NCI-H446 treated with DMSO at 0.1 percent for 48 hours (cell line): Measurements from ENCODE around the gene UGT1A3.
"Not testable (repeated sequence)": the region's sequence is repeated elsewhere in the genome, so short reads cannot be mapped to it uniquely, and the experiment has no call there.

Experiments used
- DNase-seq: peaks from one replicate; lab custom pipeline; 2025; lab: John Stamatoyannopoulos, UW

UGT1A3 gene

GRCh38 chr2:233728723-233729301 lies at the start of gene UGT1A3:
Gene UGT1A3 (plus strand): TSS chr2:233729042. CDS start chr2:233729127, 85 bp downstream.
- DNase-seq = no peak

DNA sequence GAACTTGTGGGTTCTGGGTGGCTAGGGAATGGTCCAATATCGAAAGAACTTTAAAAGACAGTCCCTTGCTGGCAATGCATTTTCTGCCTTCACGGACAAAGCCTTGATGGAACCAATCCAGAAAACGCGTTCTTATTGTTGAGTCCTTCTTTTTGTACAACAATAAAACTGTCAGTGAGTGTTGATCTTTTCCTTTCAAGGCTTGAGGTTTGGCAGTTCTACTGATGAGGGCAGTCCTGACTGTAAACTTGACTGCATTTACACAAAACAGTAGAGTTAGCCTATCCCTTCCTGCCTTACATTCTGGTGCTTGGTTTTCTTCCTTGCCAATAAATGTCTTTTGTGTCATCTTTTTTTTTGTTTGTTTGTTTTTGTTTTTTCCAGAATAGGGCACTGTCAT lies 49.6 kb upstream of the UGT1A3 start:
- DNase-seq = no peak

DNA sequence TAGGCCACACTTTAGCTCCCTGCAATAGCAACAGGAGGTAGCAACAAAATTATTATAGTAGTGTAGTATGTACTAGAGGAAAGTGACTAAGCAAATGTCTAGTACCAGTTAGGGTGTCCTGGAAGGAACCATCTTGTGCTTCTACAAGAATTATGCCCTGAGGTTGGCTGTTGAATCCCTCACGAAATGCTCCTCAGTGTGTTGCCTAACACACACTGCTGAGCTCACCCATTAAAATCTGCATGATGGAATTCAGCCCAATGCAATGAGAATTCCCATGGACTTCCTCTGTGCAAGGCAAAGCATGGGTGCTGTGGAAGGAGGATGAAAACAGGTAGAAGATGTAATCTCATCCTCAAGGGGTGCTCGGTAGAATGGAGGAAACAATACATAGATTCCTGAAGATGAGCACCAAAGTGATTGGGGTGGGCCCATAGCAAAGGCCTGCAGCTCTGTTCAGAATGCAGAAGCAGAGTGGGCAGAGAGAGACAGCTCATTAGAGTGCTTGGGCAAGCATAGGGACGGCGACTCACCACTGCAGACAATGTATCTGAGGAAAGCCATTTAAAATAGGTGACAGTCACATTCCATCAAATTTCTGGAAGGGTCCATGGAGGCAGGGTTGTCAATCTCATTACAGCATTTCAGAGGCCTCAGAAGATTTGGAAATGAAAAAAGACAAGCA lies 48.3 kb upstream of the UGT1A3 start:
- no peak for DNase-seq

GRCh38 chr2:233681521-233682099 lies 47.2 kb upstream of the UGT1A3 start, which contains the start of gene UGT1A7:
Gene UGT1A7 (plus strand): TSS chr2:233681901. CDS start chr2:233681938, 37 bp downstream.
- no peak for DNase-seq

GRCh38 chr2:233684640-233685039 lies 44.2 kb upstream of the UGT1A3 start:
- DNase-seq = no peak

DNA sequence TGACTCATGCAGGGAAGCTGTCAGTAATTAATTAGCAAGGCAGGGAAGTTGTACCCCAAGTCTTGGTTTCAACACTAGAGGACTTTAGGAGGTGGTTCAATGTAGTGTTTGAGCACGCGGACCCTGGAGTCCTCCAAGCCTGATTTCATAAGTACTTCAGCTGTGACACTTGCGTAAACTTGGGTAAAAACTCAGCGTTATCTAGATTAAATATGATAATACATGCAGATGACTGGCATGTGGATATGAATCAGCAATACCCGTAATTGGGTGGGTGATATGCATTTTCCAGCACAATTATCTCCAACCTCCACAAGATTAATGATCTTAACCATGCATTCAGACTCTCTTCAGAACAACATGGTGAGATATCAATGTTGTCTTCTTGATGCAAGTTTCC lies 41.9 kb upstream of the UGT1A3 start:
- DNase-seq = no peak

GRCh38 chr2:233688341-233688740 lies 40.5 kb upstream of the UGT1A3 start:
- DNase-seq = no peak

GRCh38 chr2:233689031-233689430 lies 39.8 kb upstream of the UGT1A3 start:
- no peak for DNase-seq

GRCh38 chr2:233689501-233689900 lies 39.3 kb upstream of the UGT1A3 start:
- DNase-seq = no peak

DNA sequence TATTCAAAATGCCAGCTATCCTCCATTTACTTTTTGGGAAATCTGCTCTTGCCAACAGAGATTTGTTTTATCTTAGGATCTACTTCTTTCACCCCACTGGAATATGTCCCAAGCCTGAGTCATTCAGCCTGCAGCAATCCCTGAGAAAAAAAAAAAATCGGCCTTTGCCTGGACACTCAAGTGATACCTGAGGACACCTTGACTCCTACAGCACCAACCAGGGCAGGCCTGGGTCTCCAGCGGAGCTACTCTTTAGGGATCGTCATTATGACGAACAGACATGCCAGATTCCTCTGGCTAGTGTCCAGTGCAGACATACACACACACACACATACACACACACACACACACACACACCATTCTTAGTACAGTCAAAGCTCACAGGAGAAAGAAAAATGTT lies 38.4 kb upstream of the UGT1A3 start:
- no peak for DNase-seq

- DNase-seq = no peak
Measured at GRCh38 chr2:233691443-233692433, 37.1 kb upstream of the UGT1A3 start.

GRCh38 chr2:233692648-233693047 lies 36.2 kb upstream of the UGT1A3 start, which contains the start of gene UGT1A6:
Gene UGT1A6 (plus strand): TSS chr2:233692890. CDS start chr2:233693005, 115 bp downstream.
- DNase-seq = no peak

DNA sequence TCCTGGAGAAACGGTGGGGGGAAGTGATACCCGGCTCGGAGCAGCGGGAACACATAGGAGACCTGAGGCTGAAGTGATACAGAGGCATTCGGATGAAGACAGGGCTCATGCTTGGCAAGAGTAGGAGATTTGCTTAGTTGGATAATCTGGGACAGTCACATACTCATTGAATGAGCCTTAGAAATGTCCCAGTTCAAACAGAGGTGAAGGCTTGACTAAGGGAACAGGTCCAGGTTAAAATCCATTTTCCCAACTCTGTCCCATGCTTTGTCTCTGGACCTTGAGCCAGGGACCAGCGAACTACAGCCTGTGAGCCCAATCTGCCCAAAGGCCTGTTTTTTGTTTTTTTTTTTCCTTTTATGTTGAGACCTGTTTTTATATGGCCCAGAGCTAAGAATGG lies 34.9 kb upstream of the UGT1A3 start:
- no peak for DNase-seq

DNA sequence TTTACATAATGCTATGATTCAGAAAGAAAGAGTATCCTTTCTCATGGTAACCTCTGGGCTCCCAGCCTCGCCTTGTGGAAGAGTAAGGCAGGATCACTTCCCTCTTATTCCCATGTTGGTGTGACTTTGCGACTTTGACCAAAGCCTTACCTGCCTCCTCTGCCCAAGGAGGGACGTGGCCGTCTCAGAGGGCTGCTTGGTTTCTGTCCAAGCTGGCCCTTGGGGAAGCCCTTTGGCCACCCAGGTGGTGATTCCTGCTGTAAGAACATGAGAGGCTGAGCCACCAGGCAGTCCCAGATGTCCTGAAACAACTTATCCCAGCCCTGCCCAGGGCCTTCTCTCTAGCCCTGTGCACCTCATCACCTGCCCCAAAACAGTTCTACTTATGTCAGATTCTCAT lies 30.1 kb upstream of the UGT1A3 start:
- DNase-seq = no peak

DNA sequence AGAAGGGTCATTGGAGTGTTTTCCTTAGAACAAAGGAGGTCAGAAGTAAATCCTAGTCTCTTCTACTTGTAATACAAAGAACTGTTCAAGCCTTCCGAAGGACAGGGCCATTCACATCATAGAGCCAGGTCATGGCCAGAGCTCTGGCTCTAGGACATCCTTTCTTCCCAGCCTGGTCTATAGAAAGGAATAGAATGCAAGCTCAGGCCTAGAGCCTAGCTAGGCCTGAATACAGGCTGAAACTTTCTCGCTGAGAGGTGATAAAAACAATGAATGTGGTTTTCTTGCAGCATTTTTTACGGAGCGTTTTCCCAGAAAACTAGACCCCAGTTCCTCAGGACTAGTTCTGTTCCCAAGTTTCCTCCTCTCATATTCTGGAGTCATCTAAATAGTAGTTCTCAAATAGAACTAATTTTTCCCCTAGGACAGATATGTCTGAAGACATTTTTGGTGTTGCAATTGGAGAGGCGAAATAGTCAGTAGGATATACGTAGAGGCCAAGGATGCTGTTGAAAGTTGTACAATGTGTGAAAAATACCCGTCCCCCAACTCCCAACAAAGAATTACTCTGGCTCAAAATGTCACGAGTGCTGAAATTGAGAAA lies 29.3 kb upstream of the UGT1A3 start:
- DNase-seq = no peak

- no peak for DNase-seq
Measured at GRCh38 chr2:233700028-233700635, 28.7 kb upstream of the UGT1A3 start.

DNA sequence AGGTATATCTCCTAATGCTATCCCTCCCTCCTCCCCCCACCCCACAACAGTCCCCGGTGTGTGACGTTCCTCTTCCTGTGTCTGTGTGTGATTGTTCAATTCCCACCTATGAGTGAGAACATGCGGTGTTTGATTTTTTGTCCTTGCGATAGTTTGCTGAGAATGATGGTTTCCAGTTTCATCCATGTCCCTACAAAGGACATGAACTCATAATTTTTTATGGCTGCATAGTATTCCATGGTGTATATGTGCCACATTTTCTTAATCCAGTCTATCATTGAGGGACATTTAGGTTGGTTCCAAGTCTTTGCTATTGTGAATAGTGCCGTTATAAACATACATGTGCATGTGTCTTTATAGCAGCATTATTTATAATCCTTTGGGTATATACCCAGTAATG lies 28.0 kb upstream of the UGT1A3 start:
- DNase-seq = not testable (repeated sequence)

DNA sequence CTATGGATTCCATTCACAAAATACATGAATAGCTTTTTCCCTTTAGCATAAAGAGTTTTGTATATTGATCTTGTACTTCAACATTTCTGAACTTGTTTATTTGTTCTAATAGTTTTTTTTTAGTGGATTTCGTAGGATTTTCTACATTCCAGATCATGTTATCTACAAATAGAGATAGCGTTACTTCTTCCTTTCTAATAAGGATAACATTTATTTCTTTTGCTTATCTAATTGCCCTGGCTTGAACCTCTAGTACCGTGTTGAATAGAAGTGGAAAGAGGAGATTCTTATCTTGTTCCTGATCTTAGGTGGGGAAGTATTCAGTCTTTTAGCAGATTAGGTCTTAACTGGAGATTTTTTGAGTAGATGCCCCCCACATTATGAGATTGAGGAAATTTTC lies 26.6 kb upstream of the UGT1A3 start:
- no peak for DNase-seq

DNA sequence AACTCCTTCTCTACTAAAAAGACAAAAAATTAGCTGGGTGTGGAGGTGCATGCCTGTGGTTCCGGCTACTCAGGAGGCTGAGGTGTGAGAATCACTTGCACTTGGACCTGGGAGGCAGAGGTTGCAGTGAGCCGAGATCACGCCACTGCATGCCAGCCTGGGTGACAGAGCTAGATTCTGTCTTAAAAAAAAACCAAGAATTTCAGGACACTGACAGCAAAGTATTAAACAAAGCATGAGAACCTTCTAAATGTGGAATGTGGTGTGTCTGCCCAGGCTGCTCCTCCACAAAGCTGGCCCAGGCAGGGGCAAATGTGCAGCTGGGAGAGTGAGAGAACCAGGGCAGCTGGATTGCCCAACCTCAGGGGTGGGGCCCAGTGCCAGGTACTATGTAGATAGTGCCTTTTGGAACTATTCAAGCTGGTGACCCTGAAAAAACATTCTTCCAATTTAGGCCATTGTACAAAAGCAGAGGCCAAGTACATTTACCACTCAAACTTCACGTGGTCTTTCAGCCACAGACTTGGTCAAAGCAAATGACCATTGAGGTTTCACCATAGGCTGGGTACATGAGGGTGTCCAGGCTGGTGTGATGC lies 22.8 kb upstream of the UGT1A3 start:
- DNase-seq = no peak

GRCh38 chr2:233706720-233707119 lies 22.1 kb upstream of the UGT1A3 start:
- DNase-seq = no peak
